H1 (cell line): Measurements from ENCODE around the gene ZXDC. TPM values are rescaled to one million over a fixed set of nuclear protein-coding genes. Genes with fewer than 3 reads are reported as not detected.

Experiments used
- MAFK ChIP-seq: IDR thresholded peaks from 2 replicates; pipeline ENCODE4 v1.6.1; 2012; ENCODE audit warnings: low read depth, mild to moderate bottlenecking, improper control_type of control experiment, low read length
- POU5F1 ChIP-seq: IDR thresholded peaks from 2 replicates; pipeline ENCODE4 v1.6.1; 2011; ENCODE audit warnings: low read depth, mild to moderate bottlenecking, low read length, moderate library complexity
- SP2 ChIP-seq: IDR thresholded peaks from 2 replicates; pipeline ENCODE4 v1.6.1; 2012; ENCODE audit warnings: mild to moderate bottlenecking, low read length, inconsistent platforms
- TBP ChIP-seq: IDR thresholded peaks from 2 replicates; pipeline ENCODE4 v1.6.1; 2011; ENCODE audit warnings: low read depth, low read length, improper control_type of control experiment
- polyA plus RNA-seq, 7 experiments: library from polyadenylated mRNA; depleted of rRNA in 3 of 7; stranded (reverse) in 5 of 7; unstranded in 2 of 7; fragments of >200 nt in 5 of 7; fragments of 200-250 nt in 2 of 7; gene quantifications; 1 replicate in 5 of 7; 2 replicates in 1 of 7; 4 replicates in 1 of 7; pipeline versions ENCODE4 v1.2.1 to v1.2.3, GENCODE V29; 2011 to 2013; ENCODE audit warnings: missing spikeins in 2 of 7, mixed read lengths in 2 of 7
- total RNA-seq: library from RNA; stranded (reverse); fragmentation: NEBNext Ultra II Directional; extraction: Animal tissue kit (Norgen Biotek cat#: 25700); gene quantifications from 2 replicates; pipeline ENCODE4 v1.2.1, GENCODE V29; 2021

The ZXDC gene
- total and polyA plus RNA-seq, 2 of the 8 experiments (the other 6 are each of a cell fraction or from before 2014, with no cell fraction given), result 12.7 to 24.3 TPM

GRCh38 chr3:126417981-126418530 is 57.6 kb downstream of the ZXDC start (continued):
- TF ChIP-seq POU5F1, result no peak
- TF ChIP-seq SP2, result no peak
- no peak for TF ChIP-seq MAFK
- no peak for TF ChIP-seq TBP
